Measurements from ENCODE around the gene CAP1. TPM values are rescaled to one million over a fixed set of nuclear protein-coding genes. Genes with fewer than 3 reads are reported as not detected.

The CAP1 gene
- total and polyA plus RNA-seq, 10 of the 15 experiments (the other 5 are each of a cell fraction or from before 2014, with no cell fraction given), result 360 to 500 (median 431) TPM

DNA sequence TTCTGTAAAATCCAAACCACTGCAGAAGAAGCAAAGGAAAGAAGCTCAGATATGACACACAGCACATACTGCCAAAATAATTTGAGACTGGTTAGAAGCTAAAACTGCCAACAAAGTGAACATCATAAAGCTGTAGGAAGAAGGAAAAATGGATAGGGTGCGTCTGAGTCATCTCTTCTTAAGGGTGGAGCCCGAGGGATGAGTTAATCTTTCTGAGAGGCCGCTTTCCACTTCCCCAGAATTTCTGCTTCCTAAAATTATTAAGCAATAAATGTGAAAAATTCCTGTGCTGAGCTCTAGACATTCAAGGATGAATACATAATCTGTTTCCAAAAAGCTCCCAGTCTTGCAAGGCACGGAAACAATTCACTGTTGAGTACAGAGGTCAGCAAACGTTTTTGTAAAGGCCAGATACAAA is 36.4 kb downstream of the CAP1 start:
- Histone ChIP-seq H3K4me3 (no peak overlapping the region), H3K27ac (ENCODE audit: control insufficient read depth, insufficient read depth) (no peak overlapping the region), H3K79me2 (ENCODE audit: control insufficient read depth, insufficient read depth, low read length) (no peaks in the 10 kb centered on the region), H3K27me3 (replicated peaks in 1 of 2; ENCODE audit: control insufficient read depth in 2 of 2, insufficient read depth in 2 of 2, low read length in 1 of 2) (no peaks in the 10 kb centered on the region), H3K4me1 (ENCODE audit: control insufficient read depth, insufficient read depth, low read length) (no peaks in the 10 kb centered on the region), H2AFZ (ENCODE audit: control insufficient read depth, low read depth, low read length) (no peak overlapping the region), H3K4me2 (ENCODE audit: control insufficient read depth, insufficient read depth) (no peak overlapping the region), H3K9me3 (replicated peaks; ENCODE audit: control insufficient read depth, insufficient read depth, low read length) (no peaks in the 10 kb centered on the region), H3K9ac (ENCODE audit: control insufficient read depth, insufficient read depth, low read length) (no peak overlapping the region), H3K36me3 (ENCODE audit: control insufficient read depth in 2 of 2, insufficient read depth in 2 of 2, low read length in 1 of 2) (peaks cover 3 to 40% of the 10 kb centered on the region in 2 experiments), H4K20me1 (ENCODE audit: control insufficient read depth, insufficient read depth) (no peaks in the 10 kb centered on the region)
- no peak for ATAC-seq
- ChIA-PET CTCF (interaction anchor here (0.8 to 20.0 kb wide), 16 partner anchors 9 to 363 kb away, joined by 3 to 271 read pairs (median 6); no protein-coding TSS in a partner anchor), RAD21 (ENCODE audit: unreplicated experiment) (interaction anchor here (1.0 to 1.1 kb wide), 2 partner anchors 12 to 67 kb away, joined by 3 read pairs; no protein-coding TSS in a partner anchor), POLR2A (interaction anchor here (0.6 to 0.7 kb wide), 2 partner anchors 23 to 239 kb away, joined by 3 read pairs; no protein-coding TSS in a partner anchor), SMC1A (ENCODE audit: uncharacterized antibody, unreplicated experiment) (interaction anchor here (1.0 to 3.9 kb wide), 9 partner anchors 8 to 265 kb away, joined by 3 to 20 read pairs (median 5); no protein-coding TSS in a partner anchor)
- TF ChIP-seq MEF2B (IDR thresholded peaks at IDR 0.05; ENCODE audit: partially characterized antibody, poor library complexity, severe bottlenecking), result no peak
- TF ChIP-seq DPF2 (IDR thresholded peaks at IDR 0.05), result no peak
- TF ChIP-seq ZNF622 (IDR thresholded peaks at IDR 0.05), result no peak
- no peak for TF ChIP-seq SP1 (IDR thresholded peaks at IDR 0.05; ENCODE audit: low read depth, low read length)
- no peak for TF ChIP-seq SRF (IDR thresholded peaks at IDR 0.05; ENCODE audit: low read depth in 2 of 2, low read length in 2 of 2)
- TF ChIP-seq CBX5 (IDR thresholded peaks at IDR 0.05; ENCODE audit: low read depth), result no peak
- TF ChIP-seq SMAD5 (IDR thresholded peaks at IDR 0.05; ENCODE audit: low read depth), result no peak
- TF ChIP-seq SUZ12 (IDR thresholded peaks at IDR 0.05; ENCODE audit: unreplicated experiment), result no peak
- no peak for TF ChIP-seq CEBPB (IDR thresholded peaks at IDR 0.05; ENCODE audit: borderline replicate concordance in 1 of 2, low read depth in 2 of 2, low read length in 2 of 2)
- TF ChIP-seq, protein P1, sequence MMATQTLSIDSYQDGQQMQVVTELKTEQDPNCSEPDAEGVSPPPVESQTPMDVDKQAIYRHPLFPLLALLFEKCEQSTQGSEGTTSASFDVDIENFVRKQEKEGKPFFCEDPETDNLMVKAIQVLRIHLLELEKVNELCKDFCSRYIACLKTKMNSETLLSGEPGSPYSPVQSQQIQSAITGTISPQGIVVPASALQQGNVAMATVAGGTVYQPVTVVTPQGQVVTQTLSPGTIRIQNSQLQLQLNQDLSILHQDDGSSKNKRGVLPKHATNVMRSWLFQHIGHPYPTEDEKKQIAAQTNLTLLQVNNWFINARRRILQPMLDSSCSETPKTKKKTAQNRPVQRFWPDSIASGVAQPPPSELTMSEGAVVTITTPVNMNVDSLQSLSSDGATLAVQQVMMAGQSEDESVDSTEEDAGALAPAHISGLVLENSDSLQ (IDR thresholded peaks at IDR 0.05), result no peak
- no peak for TF ChIP-seq WRNIP1 (IDR thresholded peaks at IDR 0.05; ENCODE audit: borderline replicate concordance, low read depth, low read length)
- TF ChIP-seq POLR2AphosphoS2 (IDR thresholded peaks at IDR 0.05; ENCODE audit: low read depth, low read length), result no peak
- TF ChIP-seq HCFC1 (IDR thresholded peaks at IDR 0.05; ENCODE audit: low read length), result no peak
- in situ Hi-C loops (cut with MboI), result no loop called here
- 60% methylated on average over 5 of the region's 5 CpGs for WGBS (ENCODE audit: insufficient coverage, insufficient replicate concordance, low lambda C conversion rate, missing lambda C conversion rate)
- DNase-seq (ENCODE audit: low read depth, low spot score), result no peak
- no peak for FAIRE-seq
- intact Hi-C loops (cut with micrococcal nuclease; ENCODE audit: unreplicated experiment), result no loop called here
- BruUV-seq (replicated peaks), result no TSS peak
